ENCODE results near the gene TMEM243. TPM values are rescaled to one million over a fixed set of nuclear protein-coding genes. Genes with fewer than 3 reads are reported as not detected.

TMEM243 gene
- total and polyA plus RNA-seq, 2 donors (not counting 3 experiments of a cell fraction or from before 2014, with no cell fraction given): 26.9 to 28.8 TPM

DNA sequence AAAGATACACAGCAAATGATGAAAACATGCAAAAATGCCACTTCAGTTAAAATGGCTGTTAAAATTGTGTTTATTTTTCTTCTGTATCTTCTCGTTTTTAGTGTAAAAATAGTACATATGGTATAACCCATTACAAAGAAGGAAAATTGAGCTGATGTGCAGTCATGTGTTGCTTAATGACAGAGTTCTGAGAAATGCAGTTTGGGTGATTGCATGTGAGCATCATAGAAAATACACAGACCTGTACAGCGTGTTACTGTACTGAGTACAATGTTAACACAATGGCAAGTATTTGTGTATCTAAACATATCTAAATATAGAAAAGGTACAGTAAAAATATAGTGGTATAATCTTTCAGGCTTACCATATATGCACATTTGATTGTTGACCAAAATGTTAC, 60.0 kb downstream of the TMEM243 start:
- dilution Hi-C loops (cut with MboI; ENCODE audit: extremely low pct_ligation_motif_present, low sequenced_read_pairs) (no loop called here), intact Hi-C loops (cut with micrococcal nuclease) (loop anchor here (10.0 kb wide), 2 partner anchors 185 to 485 kb away; partner anchors contain the start of gene CROT)
- Histone ChIP-seq H3K36me3 (ENCODE audit: control insufficient read depth in 2 of 2, extremely low read depth in 1 of 2, insufficient read depth in 2 of 2, low read length in 2 of 2) (peaks cover 3 to 5% of the 10 kb centered on the region in 2 experiments), H3K4me3 (replicated peaks in 1 of 3; ENCODE audit: insufficient read depth in 1 of 3, low read depth in 1 of 3, low read length in 3 of 3) (no peak overlapping the region), H4K20me1 (replicated peaks; ENCODE audit: control insufficient read depth, extremely low read depth, insufficient read depth, low read length) (peaks cover 5% of the 10 kb centered on the region), H3K79me2 (ENCODE audit: control insufficient read depth, insufficient read depth, low read length) (peaks cover 73% of the 10 kb centered on the region), H3K9ac (replicated peaks; ENCODE audit: extremely low read depth, insufficient read depth, low read length) (no peak overlapping the region), H3K9me1 (replicated peaks; ENCODE audit: control insufficient read depth, extremely low read depth, insufficient read depth, low read length) (no peaks in the 10 kb centered on the region), H3K4me1 (ENCODE audit: control insufficient read depth, extremely low read depth, insufficient read depth, low read length) (peaks cover 24% of the 10 kb centered on the region), H3K9me3 (replicated peaks; ENCODE audit: control insufficient read depth, insufficient read depth, low read length) (no peaks in the 10 kb centered on the region), H3K4me2 (ENCODE audit: insufficient read depth, low read length) (no peak overlapping the region), H3K27me3 (ENCODE audit: control insufficient read depth in 2 of 2, insufficient read depth in 2 of 2, low read length in 2 of 2) (no peaks in the 10 kb centered on the region), H3K27ac (ENCODE audit: insufficient read depth, low read depth, low read length) (no peak overlapping the region), H2AFZ (ENCODE audit: low read depth, low read length) (no peak overlapping the region)
- CTCF ChIA-PET: interaction anchor here (1.6 to 2.4 kb wide), 3 partner anchors 11 to 232 kb away, joined by 4 to 7 read pairs (median 6); no protein-coding TSS in a partner anchor
- no peak for TF ChIP-seq FOS (IDR thresholded peaks at IDR 0.05; ENCODE audit: borderline replicate concordance, insufficient read depth, low read length)
- TF ChIP-seq JUN (IDR thresholded peaks at IDR 0.05; ENCODE audit: borderline replicate concordance, insufficient read depth, insufficient read length, low read depth): no peak
- TF ChIP-seq, protein P1, sequence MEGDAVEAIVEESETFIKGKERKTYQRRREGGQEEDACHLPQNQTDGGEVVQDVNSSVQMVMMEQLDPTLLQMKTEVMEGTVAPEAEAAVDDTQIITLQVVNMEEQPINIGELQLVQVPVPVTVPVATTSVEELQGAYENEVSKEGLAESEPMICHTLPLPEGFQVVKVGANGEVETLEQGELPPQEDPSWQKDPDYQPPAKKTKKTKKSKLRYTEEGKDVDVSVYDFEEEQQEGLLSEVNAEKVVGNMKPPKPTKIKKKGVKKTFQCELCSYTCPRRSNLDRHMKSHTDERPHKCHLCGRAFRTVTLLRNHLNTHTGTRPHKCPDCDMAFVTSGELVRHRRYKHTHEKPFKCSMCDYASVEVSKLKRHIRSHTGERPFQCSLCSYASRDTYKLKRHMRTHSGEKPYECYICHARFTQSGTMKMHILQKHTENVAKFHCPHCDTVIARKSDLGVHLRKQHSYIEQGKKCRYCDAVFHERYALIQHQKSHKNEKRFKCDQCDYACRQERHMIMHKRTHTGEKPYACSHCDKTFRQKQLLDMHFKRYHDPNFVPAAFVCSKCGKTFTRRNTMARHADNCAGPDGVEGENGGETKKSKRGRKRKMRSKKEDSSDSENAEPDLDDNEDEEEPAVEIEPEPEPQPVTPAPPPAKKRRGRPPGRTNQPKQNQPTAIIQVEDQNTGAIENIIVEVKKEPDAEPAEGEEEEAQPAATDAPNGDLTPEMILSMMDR (IDR thresholded peaks at IDR 0.05; ENCODE audit: extremely low read depth in 1 of 2, insufficient read depth in 1 of 2, low read depth in 1 of 2, low read length in 2 of 2): no peak
- no peak for TF ChIP-seq GATA2 (IDR thresholded peaks at IDR 0.05; ENCODE audit: insufficient read depth, insufficient read length, low read depth, low read length)
- POLR2A ChIA-PET: no interaction called here
- FAIRE-seq: no peak
- DNase-seq (ENCODE audit: low read depth, low spot score): no peak
- no TSS peak for BruUV-seq (replicated peaks)

DNA sequence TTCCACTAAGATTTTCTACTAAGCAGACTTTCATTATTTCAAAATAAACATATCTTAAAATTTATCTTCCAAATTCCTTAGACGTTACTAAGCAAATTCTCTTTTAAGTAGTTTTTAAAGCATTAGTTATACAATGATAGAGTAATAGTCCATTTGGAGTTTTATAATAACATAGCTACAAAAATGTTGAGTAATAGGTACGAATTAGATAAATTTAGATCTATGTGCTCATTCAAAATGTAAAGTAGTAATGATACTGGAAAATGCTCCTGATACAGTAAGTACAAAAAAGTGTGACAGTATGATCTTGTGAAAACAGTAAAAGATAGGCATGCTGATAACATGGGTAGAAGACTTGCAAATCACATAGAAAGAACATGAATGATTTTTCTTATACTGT, 62.8 kb downstream of the TMEM243 start:
- H3K79me2 ChIP-seq (ENCODE audit: control insufficient read depth, insufficient read depth, low read length): peaks cover 83% of the 10 kb centered on the region
- no peak for FAIRE-seq
- no peak overlapping the region for H2AFZ ChIP-seq (ENCODE audit: low read depth, low read length)
- no peak overlapping the region for H3K9ac ChIP-seq (replicated peaks; ENCODE audit: extremely low read depth, insufficient read depth, low read length)
- no peak for DNase-seq (ENCODE audit: low read depth, low spot score)
- ChIA-PET POLR2A (interaction anchor here (1.1 kb wide), 1 partner anchor 63 kb away, joined by 3 read pairs; the partner anchor contains the start of gene TMEM243), CTCF (interaction anchor here (1.1 to 12.0 kb wide), 4 partner anchors 8 to 245 kb away, joined by 3 to 343 read pairs (median 4); no protein-coding TSS in a partner anchor)
- BruUV-seq (replicated peaks): no TSS peak
- no peaks in the 10 kb centered on the region for H3K27me3 ChIP-seq (ENCODE audit: control insufficient read depth in 2 of 2, insufficient read depth in 2 of 2, low read length in 2 of 2)
- H3K27ac ChIP-seq (ENCODE audit: insufficient read depth, low read depth, low read length): no peak overlapping the region
- H3K4me2 ChIP-seq (ENCODE audit: insufficient read depth, low read length): peak overlapping the region; percentile 92
- dilution Hi-C loops (cut with MboI; ENCODE audit: extremely low pct_ligation_motif_present, low sequenced_read_pairs) (no loop called here), intact Hi-C loops (cut with micrococcal nuclease) (loop anchor here (10.0 kb wide), 2 partner anchors 188 to 488 kb away; partner anchors contain the start of gene CROT)
- no peaks in the 10 kb centered on the region for H3K9me3 ChIP-seq (replicated peaks; ENCODE audit: control insufficient read depth, insufficient read depth, low read length)
- H4K20me1 ChIP-seq (replicated peaks; ENCODE audit: control insufficient read depth, extremely low read depth, insufficient read depth, low read length): peaks cover 5% of the 10 kb centered on the region
- peaks cover 0 to 2% of the 10 kb centered on the region in 2 experiments for H3K36me3 ChIP-seq (ENCODE audit: control insufficient read depth in 2 of 2, extremely low read depth in 1 of 2, insufficient read depth in 2 of 2, low read length in 2 of 2)
- no peak overlapping the region for H3K4me3 ChIP-seq (replicated peaks in 1 of 3; ENCODE audit: insufficient read depth in 1 of 3, low read depth in 1 of 3, low read length in 3 of 3)
- H3K4me1 ChIP-seq (ENCODE audit: control insufficient read depth, extremely low read depth, insufficient read depth, low read length): peaks cover 34% of the 10 kb centered on the region
- no peak for TF ChIP-seq JUN (IDR thresholded peaks at IDR 0.05; ENCODE audit: borderline replicate concordance, insufficient read depth, insufficient read length, low read depth)
- no peak for TF ChIP-seq POLR2AphosphoS5 (IDR thresholded peaks at IDR 0.05; ENCODE audit: insufficient read depth, low read depth, low read length)
- no peak for TF ChIP-seq EZH2 (IDR thresholded peaks at IDR 0.05; ENCODE audit: borderline replicate concordance, low read depth, low read length, severe bottlenecking)
- TF ChIP-seq, protein P1 (IDR thresholded peaks at IDR 0.05; ENCODE audit: extremely low read depth in 1 of 2, insufficient read depth in 1 of 2, low read depth in 1 of 2, low read length in 2 of 2): no peak
- TF ChIP-seq, protein P2, sequence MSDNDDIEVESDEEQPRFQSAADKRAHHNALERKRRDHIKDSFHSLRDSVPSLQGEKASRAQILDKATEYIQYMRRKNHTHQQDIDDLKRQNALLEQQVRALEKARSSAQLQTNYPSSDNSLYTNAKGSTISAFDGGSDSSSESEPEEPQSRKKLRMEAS (IDR thresholded peaks at IDR 0.05; ENCODE audit: insufficient read depth, insufficient read length): no peak
- TF ChIP-seq MYC (IDR thresholded peaks at IDR 0.05; ENCODE audit: low read depth, low read length): no peak
- no peak for TF ChIP-seq GATA2 (IDR thresholded peaks at IDR 0.05; ENCODE audit: insufficient read depth, insufficient read length, low read depth, low read length)
- TF ChIP-seq FOS (IDR thresholded peaks at IDR 0.05; ENCODE audit: borderline replicate concordance, insufficient read depth, low read length): no peak
- TF ChIP-seq POLR2A (IDR thresholded peaks at IDR 0.05; ENCODE audit: low read depth, low read length): no peak
- no peaks in the 10 kb centered on the region for H3K9me1 ChIP-seq (replicated peaks; ENCODE audit: control insufficient read depth, extremely low read depth, insufficient read depth, low read length)

Data from endothelial cell of umbilical vein (primary cell).